Measurements from ENCODE around the gene MICAL3.

DNA sequence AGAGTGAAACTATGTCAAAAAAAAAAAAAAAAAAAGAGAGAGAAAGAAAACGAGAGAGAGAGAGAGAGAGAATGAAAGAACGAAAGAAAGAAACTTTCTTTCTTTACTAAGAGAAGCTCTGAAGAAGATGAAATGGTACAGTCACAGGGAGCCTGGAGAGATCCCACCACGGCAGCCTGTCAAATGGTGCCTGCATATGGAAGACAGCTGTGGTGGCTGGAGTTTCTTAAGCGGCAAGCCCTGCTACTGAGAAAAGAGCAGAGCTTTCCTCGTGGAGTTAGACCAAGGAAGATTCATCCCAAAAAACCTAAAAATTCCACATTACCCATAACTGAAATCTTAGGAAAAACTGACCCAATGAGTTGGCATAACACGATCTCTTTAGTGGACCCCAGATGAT lies 66.7 kb downstream of the MICAL3 start:
- TF ChIP-seq, protein P1, sequence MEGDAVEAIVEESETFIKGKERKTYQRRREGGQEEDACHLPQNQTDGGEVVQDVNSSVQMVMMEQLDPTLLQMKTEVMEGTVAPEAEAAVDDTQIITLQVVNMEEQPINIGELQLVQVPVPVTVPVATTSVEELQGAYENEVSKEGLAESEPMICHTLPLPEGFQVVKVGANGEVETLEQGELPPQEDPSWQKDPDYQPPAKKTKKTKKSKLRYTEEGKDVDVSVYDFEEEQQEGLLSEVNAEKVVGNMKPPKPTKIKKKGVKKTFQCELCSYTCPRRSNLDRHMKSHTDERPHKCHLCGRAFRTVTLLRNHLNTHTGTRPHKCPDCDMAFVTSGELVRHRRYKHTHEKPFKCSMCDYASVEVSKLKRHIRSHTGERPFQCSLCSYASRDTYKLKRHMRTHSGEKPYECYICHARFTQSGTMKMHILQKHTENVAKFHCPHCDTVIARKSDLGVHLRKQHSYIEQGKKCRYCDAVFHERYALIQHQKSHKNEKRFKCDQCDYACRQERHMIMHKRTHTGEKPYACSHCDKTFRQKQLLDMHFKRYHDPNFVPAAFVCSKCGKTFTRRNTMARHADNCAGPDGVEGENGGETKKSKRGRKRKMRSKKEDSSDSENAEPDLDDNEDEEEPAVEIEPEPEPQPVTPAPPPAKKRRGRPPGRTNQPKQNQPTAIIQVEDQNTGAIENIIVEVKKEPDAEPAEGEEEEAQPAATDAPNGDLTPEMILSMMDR (IDR thresholded peaks at IDR 0.05; ENCODE audit: low read depth, low read length): no peak
- TF ChIP-seq EZH2phosphoT487 (IDR thresholded peaks at IDR 0.05; ENCODE audit: low read depth): no peak

Data from OCI-LY3 (cell line).